ENCODE measurements around the gene CSH2.
A peak's percentile ranks its signal among the peaks of the same experiment; 100 is the strongest.
"Not testable (repeated sequence)": the region's sequence is repeated elsewhere in the genome, so short reads cannot be mapped to it uniquely, and the experiment has no call there.

- TF ChIP-seq, protein P1, sequence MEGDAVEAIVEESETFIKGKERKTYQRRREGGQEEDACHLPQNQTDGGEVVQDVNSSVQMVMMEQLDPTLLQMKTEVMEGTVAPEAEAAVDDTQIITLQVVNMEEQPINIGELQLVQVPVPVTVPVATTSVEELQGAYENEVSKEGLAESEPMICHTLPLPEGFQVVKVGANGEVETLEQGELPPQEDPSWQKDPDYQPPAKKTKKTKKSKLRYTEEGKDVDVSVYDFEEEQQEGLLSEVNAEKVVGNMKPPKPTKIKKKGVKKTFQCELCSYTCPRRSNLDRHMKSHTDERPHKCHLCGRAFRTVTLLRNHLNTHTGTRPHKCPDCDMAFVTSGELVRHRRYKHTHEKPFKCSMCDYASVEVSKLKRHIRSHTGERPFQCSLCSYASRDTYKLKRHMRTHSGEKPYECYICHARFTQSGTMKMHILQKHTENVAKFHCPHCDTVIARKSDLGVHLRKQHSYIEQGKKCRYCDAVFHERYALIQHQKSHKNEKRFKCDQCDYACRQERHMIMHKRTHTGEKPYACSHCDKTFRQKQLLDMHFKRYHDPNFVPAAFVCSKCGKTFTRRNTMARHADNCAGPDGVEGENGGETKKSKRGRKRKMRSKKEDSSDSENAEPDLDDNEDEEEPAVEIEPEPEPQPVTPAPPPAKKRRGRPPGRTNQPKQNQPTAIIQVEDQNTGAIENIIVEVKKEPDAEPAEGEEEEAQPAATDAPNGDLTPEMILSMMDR (IDR thresholded peaks at IDR 0.05; ENCODE audit: borderline replicate concordance, extremely low read depth, low read length, poor library complexity, severe bottlenecking), result peak; percentile 23
- not testable (repeated sequence) for TF ChIP-seq EZH2 (IDR thresholded peaks at IDR 0.05; ENCODE audit: borderline replicate concordance, low read depth, low read length, severe bottlenecking)
Observed at GRCh38 chr17:63907161-63907778, 33.8 kb upstream of the CSH2 start.

Measured in DND-41 (cell line).